GM12878 (cell line): ENCODE results near the gene KIF3A. TPM values are rescaled to one million over a fixed set of nuclear protein-coding genes. Genes with fewer than 3 reads are reported as not detected.

Source experiments
- ATAC-seq: fragments of 200-7000 bp; cut with Tn5 transposase; 3 replicates; pipeline ENCODE4 v1.9.1; 2020; ENCODE audit warnings: mild to moderate bottlenecking, moderate library complexity
- BruUV-seq: library from RNA; stranded (reverse); fragments of 400-500 nt; replicated peaks from 2 replicates; lab custom pipeline; 2021; lab: Mats Ljungman, UMichigan
- CTCF ChIA-PET: fragments of 300-600 bp; sonication (Branson Sonifier 250); formaldehyde crosslinking; extraction: SDS; loops from one replicate; lab custom pipeline; 2021; ENCODE audit warnings: inconsistent platforms; lab: Yijun Ruan, JAX
- POLR2A ChIA-PET: fragments of 350-600 bp; formaldehyde crosslinking; extraction: SDS; loops from one replicate; lab custom pipeline; 2021; ENCODE audit warnings: inconsistent platforms; lab: Charles Lee
- RAD21 ChIA-PET: fragments of 300-600 bp; sonication (Branson Sonifier 250); formaldehyde crosslinking; loops from one replicate; lab custom pipeline; 2023; ENCODE audit warnings: antibody characterized with exemption; ENCODE audit not compliant: unreplicated experiment; lab: Charles Lee
- SMC1A ChIA-PET: fragments of 300-600 bp; sonication (Branson Sonifier 250); formaldehyde crosslinking; loops from one replicate; lab custom pipeline; 2023; ENCODE audit not compliant: unreplicated experiment, uncharacterized antibody; lab: Charles Lee
- DNase-seq: peaks from one replicate; pipeline ENCODE4 v3.0.0-alpha.2; 2011; ENCODE audit warnings: low read depth, low spot score
- FAIRE-seq: peaks from 3 replicates; lab custom pipeline; 2011; peaks lifted over from hg19 to GRCh38; lab: Jason Lieb, UNC
- H2AFZ ChIP-seq: 2 replicates; pipeline ENCODE4 v1.6.0; 2011; ENCODE audit warnings: low read depth, low read length, control low read depth; ENCODE audit not compliant: control insufficient read depth
- H3K27ac ChIP-seq: 2 replicates; pipeline ENCODE4 v1.5.1; 2011; ENCODE audit warnings: control low read depth; ENCODE audit not compliant: control insufficient read depth, insufficient read depth
- H3K27me3 ChIP-seq, 2 experiments: replicated peaks in 1 of 2; 2 replicates each; pipeline versions ENCODE4 v1.6.0 to v1.6.1; 2011; ENCODE audit warnings: low read length in 1 of 2; ENCODE audit not compliant: control insufficient read depth in 2 of 2, insufficient read depth in 2 of 2
- H3K36me3 ChIP-seq, 2 experiments: 2 replicates each; pipeline ENCODE4 v1.5.1; 2011; ENCODE audit warnings: low read length in 1 of 2; ENCODE audit not compliant: control insufficient read depth in 2 of 2, insufficient read depth in 2 of 2
- H3K4me1 ChIP-seq: 2 replicates; pipeline ENCODE4 v1.6.1; 2011; ENCODE audit warnings: mild to moderate bottlenecking, low read length, moderate library complexity, mixed read lengths; ENCODE audit not compliant: control insufficient read depth, insufficient read depth
- H3K4me2 ChIP-seq: 2 replicates; pipeline ENCODE4 v1.6.0; 2011; ENCODE audit warnings: control low read depth; ENCODE audit not compliant: control insufficient read depth, insufficient read depth
- H3K4me3 ChIP-seq: fragments of 200-600 bp; sonication (generic); 2 replicates; pipeline ENCODE4 v1.5.1; 2016
- H3K79me2 ChIP-seq: 2 replicates; pipeline ENCODE4 v1.6.0; 2011; ENCODE audit warnings: low read length; ENCODE audit not compliant: control insufficient read depth, insufficient read depth
- H3K9ac ChIP-seq: 2 replicates; pipeline ENCODE4 v1.8.0; 2011; ENCODE audit warnings: low read length, control low read depth, mixed read lengths; ENCODE audit not compliant: control insufficient read depth, insufficient read depth
- H3K9me3 ChIP-seq: replicated peaks from 3 replicates; pipeline ENCODE4 v1.5.1; 2011; ENCODE audit warnings: mild to moderate bottlenecking, low read length; ENCODE audit not compliant: control insufficient read depth, insufficient read depth
- H4K20me1 ChIP-seq: 2 replicates; pipeline ENCODE4 v1.6.0; 2011; ENCODE audit not compliant: control insufficient read depth, insufficient read depth
- CHD2 ChIP-seq: IDR thresholded peaks from 2 replicates; pipeline ENCODE4 v1.6.1; 2011; ENCODE audit warnings: low read depth, low read length, improper control_type of control experiment, borderline replicate concordance
- LARP7 ChIP-seq: fragments of 450-650 bp; IDR thresholded peaks from 2 replicates; pipeline ENCODE4 v1.6.1; 2017; ENCODE audit warnings: mild to moderate bottlenecking
- NBN ChIP-seq: fragments of 450-650 bp; IDR thresholded peaks from 2 replicates; pipeline ENCODE4 v1.6.1; 2016
- NFYB ChIP-seq: IDR thresholded peaks from 2 replicates; pipeline ENCODE4 v1.6.1; 2011; ENCODE audit warnings: low read depth, mild to moderate bottlenecking, low read length, improper control_type of control experiment, moderate library complexity; ENCODE audit not compliant: insufficient read depth
- SMARCA5 ChIP-seq: fragments of 450-650 bp; IDR thresholded peaks from 2 replicates; pipeline ENCODE4 v1.6.1; 2017; ENCODE audit warnings: mild to moderate bottlenecking
- SREBF1 ChIP-seq: IDR thresholded peaks from 2 replicates; pipeline ENCODE4 v1.6.1; 2012; ENCODE audit warnings: mild to moderate bottlenecking, low read length
- TAF1 ChIP-seq: IDR thresholded peaks from 2 replicates; pipeline ENCODE4 v1.6.1; 2011; ENCODE audit warnings: mild to moderate bottlenecking, low read depth, low read length, borderline replicate concordance
- WGBS: methylation state at CpG from one replicate; pipeline ENCODE4 v1.1.6; 2016; ENCODE audit warnings: low lambda C conversion rate; ENCODE audit not compliant: insufficient replicate concordance, insufficient coverage; ENCODE audit errors: missing lambda C conversion rate; 5-methylcytosine and 5-hydroxymethylcytosine counted together
- in situ Hi-C: fragments of 300-500 bp; cut with MboI; formaldehyde crosslinking; loops from 9 replicates; pipeline ENCODE4 v1.14.3; 2018; ENCODE audit warnings: mixed read lengths
- intact Hi-C: fragments of 100-400 bp; cut with micrococcal nuclease; formaldehyde crosslinking; loops from one replicate; pipeline ENCODE4 v1.14.2; 2022; ENCODE audit not compliant: unreplicated experiment
- polyA plus RNA-seq, 11 experiments: library from polyadenylated mRNA; depleted of rRNA in 4 of 11; unstranded in 6 of 11; stranded (reverse) in 5 of 11; fragments of >200 nt; fragmentation: Nextera tagmentation in 4 of 11; fragmentation: Illumina TruSeq in 1 of 11; extraction: Ambion mirVana in 4 of 11; extraction: Trizol in 1 of 11; gene quantifications; 1 replicate in 1 of 11; 2 replicates in 10 of 11; pipeline versions ENCODE4 v1.2.1 to v1.2.3, GENCODE V29; 2011 to 2016; ENCODE audit warnings: inconsistent platforms in 2 of 11, missing spikeins in 2 of 11, low read depth in 1 of 11
- total RNA-seq, 4 experiments: library from RNA; depleted of rRNA in 3 of 4; stranded (reverse); fragments of >200 nt in 3 of 4; fragmentation: Illumina TruSeq in 1 of 4; extraction: Trizol in 1 of 4; gene quantifications; 2 replicates each; pipeline versions ENCODE4 v1.2.1 to v1.2.3, GENCODE V29; 2013 to 2021
- TF ChIP-seq, protein P1 (sequence below): fragments of 450-650 bp; IDR thresholded peaks from 2 replicates; pipeline ENCODE4 v1.6.1; 2018; ENCODE audit warnings: borderline replicate concordance, mild to moderate bottlenecking; ENCODE audit not compliant: partially characterized antibody
- TF ChIP-seq, protein P2 (sequence below): IDR thresholded peaks from 2 replicates; pipeline ENCODE4 v1.6.1; 2012; ENCODE audit warnings: low read depth, low read length, improper control_type of control experiment
- TF ChIP-seq, protein P3 (sequence below): IDR thresholded peaks from 2 replicates; pipeline ENCODE4 v1.6.1; 2012; ENCODE audit warnings: mild to moderate bottlenecking, low read depth, low read length

The KIF3A gene
- total and polyA plus RNA-seq, 10 of the 15 experiments (the other 5 are each of a cell fraction or from before 2014, with no cell fraction given), result 2.7 to 36.5 (median 10.0) TPM

DNA sequence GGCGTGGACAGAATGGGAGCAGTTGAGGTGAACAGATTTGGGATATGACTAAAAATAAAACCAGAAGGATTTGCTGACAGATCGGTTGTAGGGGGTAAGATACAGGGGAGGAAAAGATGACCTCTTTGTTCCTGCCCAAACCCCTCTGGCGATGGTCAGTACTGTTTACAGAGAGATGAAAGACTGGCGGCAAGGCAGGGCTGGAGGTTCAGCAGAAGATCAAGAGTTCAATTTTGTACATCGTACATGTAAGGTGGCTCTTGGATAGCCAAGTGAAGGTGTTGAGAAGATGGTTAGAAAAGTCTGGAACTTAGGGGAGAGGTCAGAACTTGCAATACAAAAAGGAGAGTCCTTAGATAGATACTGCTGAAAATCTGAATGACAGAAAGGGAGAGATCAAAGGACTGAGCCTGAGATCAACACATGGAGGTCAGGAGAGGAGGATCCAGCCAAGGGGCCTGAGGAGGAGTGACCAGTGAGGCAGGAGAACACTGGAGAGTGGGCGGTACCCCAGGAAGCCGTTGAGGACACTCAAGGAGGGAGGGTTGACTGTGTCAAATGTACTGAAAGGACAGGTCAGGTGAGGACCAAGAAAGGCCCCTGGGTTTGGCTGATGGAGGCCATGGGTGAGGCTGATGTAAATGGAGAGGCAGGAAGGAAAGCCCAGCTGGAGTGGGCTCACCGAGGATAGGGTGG, 56.4 kb downstream of the KIF3A start (continued):
- TF ChIP-seq, protein P1, sequence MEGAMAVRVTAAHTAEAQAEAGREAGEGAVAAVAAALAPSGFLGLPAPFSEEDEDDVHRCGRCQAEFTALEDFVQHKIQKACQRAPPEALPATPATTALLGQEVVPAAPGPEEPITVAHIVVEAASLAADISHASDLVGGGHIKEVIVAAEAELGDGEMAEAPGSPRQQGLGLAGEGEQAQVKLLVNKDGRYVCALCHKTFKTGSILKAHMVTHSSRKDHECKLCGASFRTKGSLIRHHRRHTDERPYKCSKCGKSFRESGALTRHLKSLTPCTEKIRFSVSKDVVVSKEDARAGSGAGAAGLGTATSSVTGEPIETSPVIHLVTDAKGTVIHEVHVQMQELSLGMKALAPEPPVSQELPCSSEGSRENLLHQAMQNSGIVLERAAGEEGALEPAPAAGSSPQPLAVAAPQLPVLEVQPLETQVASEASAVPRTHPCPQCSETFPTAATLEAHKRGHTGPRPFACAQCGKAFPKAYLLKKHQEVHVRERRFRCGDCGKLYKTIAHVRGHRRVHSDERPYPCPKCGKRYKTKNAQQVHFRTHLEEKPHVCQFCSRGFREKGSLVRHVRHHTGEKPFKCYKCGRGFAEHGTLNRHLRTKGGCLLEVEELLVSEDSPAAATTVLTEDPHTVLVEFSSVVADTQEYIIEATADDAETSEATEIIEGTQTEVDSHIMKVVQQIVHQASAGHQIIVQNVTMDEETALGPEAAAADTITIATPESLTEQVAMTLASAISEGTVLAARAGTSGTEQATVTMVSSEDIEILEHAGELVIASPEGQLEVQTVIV, result no peak
- TF ChIP-seq NBN (no peak), SMARCA5 (no peak), NFYB (no peak)

DNA sequence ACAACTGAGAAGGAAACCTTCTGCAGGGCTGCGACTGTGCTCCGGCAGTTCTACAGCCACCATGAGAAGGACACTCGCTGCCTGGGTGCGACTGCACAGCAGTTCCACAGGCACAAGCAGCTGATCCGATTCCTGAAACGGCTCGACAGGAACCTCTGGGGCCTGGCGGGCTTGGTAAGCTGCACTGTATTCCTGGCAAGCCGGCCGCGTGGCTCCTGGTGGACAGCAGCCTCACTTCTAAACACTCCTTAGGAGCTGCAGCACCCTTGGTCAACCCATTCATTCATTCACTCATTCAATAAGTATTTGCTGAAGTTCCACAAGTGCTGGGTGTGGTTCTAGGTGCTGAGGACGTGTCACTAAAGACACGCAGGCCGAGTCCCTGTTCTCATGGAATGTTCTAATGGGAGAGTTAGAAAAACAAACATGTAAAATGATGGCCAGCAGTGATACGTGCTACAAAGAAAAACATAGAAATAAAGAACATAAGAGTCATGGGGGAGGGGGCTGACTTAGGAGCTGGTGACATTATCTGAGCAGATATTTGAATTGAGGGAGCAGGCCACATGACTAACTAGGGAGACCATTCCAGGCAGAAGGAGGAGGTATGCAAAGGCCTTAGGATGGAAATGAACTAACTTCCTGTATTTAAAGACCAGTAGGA, 57.5 kb downstream of the KIF3A start:
- ChIA-PET SMC1A (interaction anchor here (0.9 to 11.4 kb wide), 4 partner anchors 8 to 23 kb away, joined by 3 to 156 read pairs (median 60); partner anchors contain the start of gene IL13), POLR2A (interaction anchor here (0.6 to 11.2 kb wide), 2 partner anchors 17 to 34 kb away, joined by 3 to 118 read pairs; partner anchors contain the start of gene IL13), CTCF (interaction anchor here (1.5 to 2.6 kb wide), 2 partner anchors 10 to 36 kb away, joined by 4 to 7 read pairs; no protein-coding TSS in a partner anchor), RAD21 (interaction anchor here (1.2 to 7.7 kb wide), 3 partner anchors 9 to 57 kb away, joined by 4 to 148 read pairs (median 5); partner anchors contain the start of gene KIF3A)
- ATAC-seq (no peak), FAIRE-seq (no peak), DNase-seq (no peak)
- Histone ChIP-seq H3K27ac (no peak overlapping the region), H3K79me2 (no peaks in the 10 kb centered on the region), H3K9me3 (no peaks in the 10 kb centered on the region), H3K4me2 (no peak overlapping the region), H3K9ac (no peak overlapping the region), H2AFZ (no peak overlapping the region), H3K4me3 (no peak overlapping the region), H3K4me1 (peaks cover 14% of the 10 kb centered on the region), H3K27me3 (no peaks in the 10 kb centered on the region), H4K20me1 (no peaks in the 10 kb centered on the region), H3K36me3 (no peaks in the 10 kb centered on the region)
- 94% methylated on average over 15 of the region's 15 CpGs for WGBS
- intact Hi-C loops (no loop called here), in situ Hi-C loops (no loop called here)
- BruUV-seq, result no TSS peak
- TF ChIP-seq LARP7, result no peak
- TF ChIP-seq CHD2, result no peak
- TF ChIP-seq, protein P2, sequence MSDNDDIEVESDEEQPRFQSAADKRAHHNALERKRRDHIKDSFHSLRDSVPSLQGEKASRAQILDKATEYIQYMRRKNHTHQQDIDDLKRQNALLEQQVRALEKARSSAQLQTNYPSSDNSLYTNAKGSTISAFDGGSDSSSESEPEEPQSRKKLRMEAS, result no peak
- no peak for TF ChIP-seq SREBF1
- TF ChIP-seq, protein P3, sequence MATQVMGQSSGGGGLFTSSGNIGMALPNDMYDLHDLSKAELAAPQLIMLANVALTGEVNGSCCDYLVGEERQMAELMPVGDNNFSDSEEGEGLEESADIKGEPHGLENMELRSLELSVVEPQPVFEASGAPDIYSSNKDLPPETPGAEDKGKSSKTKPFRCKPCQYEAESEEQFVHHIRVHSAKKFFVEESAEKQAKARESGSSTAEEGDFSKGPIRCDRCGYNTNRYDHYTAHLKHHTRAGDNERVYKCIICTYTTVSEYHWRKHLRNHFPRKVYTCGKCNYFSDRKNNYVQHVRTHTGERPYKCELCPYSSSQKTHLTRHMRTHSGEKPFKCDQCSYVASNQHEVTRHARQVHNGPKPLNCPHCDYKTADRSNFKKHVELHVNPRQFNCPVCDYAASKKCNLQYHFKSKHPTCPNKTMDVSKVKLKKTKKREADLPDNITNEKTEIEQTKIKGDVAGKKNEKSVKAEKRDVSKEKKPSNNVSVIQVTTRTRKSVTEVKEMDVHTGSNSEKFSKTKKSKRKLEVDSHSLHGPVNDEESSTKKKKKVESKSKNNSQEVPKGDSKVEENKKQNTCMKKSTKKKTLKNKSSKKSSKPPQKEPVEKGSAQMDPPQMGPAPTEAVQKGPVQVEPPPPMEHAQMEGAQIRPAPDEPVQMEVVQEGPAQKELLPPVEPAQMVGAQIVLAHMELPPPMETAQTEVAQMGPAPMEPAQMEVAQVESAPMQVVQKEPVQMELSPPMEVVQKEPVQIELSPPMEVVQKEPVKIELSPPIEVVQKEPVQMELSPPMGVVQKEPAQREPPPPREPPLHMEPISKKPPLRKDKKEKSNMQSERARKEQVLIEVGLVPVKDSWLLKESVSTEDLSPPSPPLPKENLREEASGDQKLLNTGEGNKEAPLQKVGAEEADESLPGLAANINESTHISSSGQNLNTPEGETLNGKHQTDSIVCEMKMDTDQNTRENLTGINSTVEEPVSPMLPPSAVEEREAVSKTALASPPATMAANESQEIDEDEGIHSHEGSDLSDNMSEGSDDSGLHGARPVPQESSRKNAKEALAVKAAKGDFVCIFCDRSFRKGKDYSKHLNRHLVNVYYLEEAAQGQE, result no peak
- TF ChIP-seq TAF1, result no peak
